GM21619 (cell line): Measurements from ENCODE around the gene TSPAN18.

ENCODE experiments used
- ATAC-seq: cut with Tn5 transposase; IDR thresholded peaks from one replicate; pipeline ENCODE4 v1.9.1; 2021; ENCODE audit not compliant: unreplicated experiment

TSPAN18 gene

GRCh38 chr11:44795803-44796535, 69.2 kb downstream of the TSPAN18 start:
- no peak for ATAC-seq

- no peak for ATAC-seq
Observed at GRCh38 chr11:44797051-44797450, 70.3 kb downstream of the TSPAN18 start.

- no peak for ATAC-seq
Observed at GRCh38 chr11:44797886-44798606, 71.3 kb downstream of the TSPAN18 start.

GRCh38 chr11:44798607-44798972, 71.8 kb downstream of the TSPAN18 start:
- ATAC-seq, result no peak

- ATAC-seq, result no peak
Observed at GRCh38 chr11:44799012-44799411, 72.2 kb downstream of the TSPAN18 start.

GRCh38 chr11:44802347-44802746, 75.6 kb downstream of the TSPAN18 start:
- ATAC-seq, result no peak

GRCh38 chr11:44803009-44803408, 76.2 kb downstream of the TSPAN18 start:
- ATAC-seq, result no peak

GRCh38 chr11:44804449-44805437, 78.0 kb downstream of the TSPAN18 start:
- ATAC-seq, result no peak

GRCh38 chr11:44805596-44805995, 78.8 kb downstream of the TSPAN18 start:
- ATAC-seq, result no peak

- no peak for ATAC-seq
Observed at GRCh38 chr11:44808053-44808753, 81.4 kb downstream of the TSPAN18 start.

GRCh38 chr11:44809283-44809682, 82.5 kb downstream of the TSPAN18 start:
- no peak for ATAC-seq

GRCh38 chr11:44811841-44812448, 85.2 kb downstream of the TSPAN18 start:
- ATAC-seq, result no peak

GRCh38 chr11:44812971-44813370, 86.2 kb downstream of the TSPAN18 start:
- no peak for ATAC-seq

GRCh38 chr11:44813401-44813800, 86.6 kb downstream of the TSPAN18 start:
- ATAC-seq, result no peak

- no peak for ATAC-seq
Observed at GRCh38 chr11:44814881-44815592, 88.3 kb downstream of the TSPAN18 start.

- ATAC-seq, result no peak
Observed at GRCh38 chr11:44815917-44816456, 89.2 kb downstream of the TSPAN18 start.

GRCh38 chr11:44816761-44817160, 90.0 kb downstream of the TSPAN18 start:
- no peak for ATAC-seq

GRCh38 chr11:44817207-44817949, 90.6 kb downstream of the TSPAN18 start:
- no peak for ATAC-seq

- no peak for ATAC-seq
Observed at GRCh38 chr11:44818110-44818509, 91.3 kb downstream of the TSPAN18 start.
